OCI-LY1 (cell line): Measurements from ENCODE around the gene DBH.

ENCODE experiments used
- H2AFZ ChIP-seq: fragments of 200-600 bp; sonication (generic), shearing (Covaris generic); 2 replicates; pipeline ENCODE4 v1.6.0; 2014; ENCODE audit warnings: antibody characterized with exemption, mild to moderate bottlenecking, low read length
- H3F3A ChIP-seq: fragments of 200-600 bp; sonication (generic), shearing (Covaris generic); 2 replicates; pipeline ENCODE4 v1.6.0; 2014; ENCODE audit warnings: mild to moderate bottlenecking, antibody characterized with exemption, low read length, moderate library complexity; ENCODE audit not compliant: insufficient read depth
- H3K27ac ChIP-seq: fragments of 200-600 bp; sonication (generic); 2 replicates; pipeline ENCODE4 v1.5.1; 2014; ENCODE audit warnings: low read length, mixed run types, mild to moderate bottlenecking, low read depth; ENCODE audit not compliant: poor library complexity, severe bottlenecking
- H3K27me3 ChIP-seq: fragments of 200-600 bp; sonication (generic); 2 replicates; pipeline ENCODE4 v1.6.0; 2014; ENCODE audit warnings: antibody characterized with exemption, mild to moderate bottlenecking, low read length, moderate library complexity; ENCODE audit not compliant: insufficient read depth
- H3K36me3 ChIP-seq: fragments of 200-600 bp; sonication (generic); 2 replicates; pipeline ENCODE4 v1.6.1; 2014; ENCODE audit warnings: mild to moderate bottlenecking, antibody characterized with exemption, low read length, moderate library complexity, mixed read lengths; ENCODE audit not compliant: insufficient read depth
- H3K4me1 ChIP-seq: fragments of 200-600 bp; sonication (generic); 2 replicates; pipeline ENCODE4 v1.5.1; 2014; ENCODE audit warnings: mild to moderate bottlenecking, low read length, moderate library complexity; ENCODE audit not compliant: insufficient read depth, severe bottlenecking
- H3K4me2 ChIP-seq: fragments of 200-600 bp; sonication (generic), shearing (Covaris generic); 2 replicates; pipeline ENCODE4 v1.6.1; 2014; ENCODE audit warnings: low read length
- H3K4me3 ChIP-seq: fragments of 200-600 bp; sonication (generic); 2 replicates; pipeline ENCODE4 v1.5.1; 2014; ENCODE audit warnings: low read length, low read depth, mild to moderate bottlenecking, mixed read lengths; ENCODE audit not compliant: poor library complexity, severe bottlenecking
- H3K79me2 ChIP-seq: fragments of 200-600 bp; shearing (Covaris generic); 2 replicates; pipeline ENCODE4 v1.6.1; 2016; ENCODE audit warnings: mixed run types, low read length, mixed read lengths; ENCODE audit not compliant: insufficient read depth
- H3K9ac ChIP-seq: fragments of 200-600 bp; sonication (generic), shearing (Covaris generic); 2 replicates; pipeline ENCODE4 v1.6.1; 2014; ENCODE audit warnings: mild to moderate bottlenecking, low read length, mixed read lengths
- H3K9me2 ChIP-seq: fragments of 200-600 bp; sonication (generic), shearing (Covaris generic); 2 replicates; pipeline ENCODE4 v1.6.1; 2014; ENCODE audit warnings: low read depth, mild to moderate bottlenecking, low read length, mixed read lengths
- H3K9me3 ChIP-seq: fragments of 200-600 bp; shearing (Covaris generic); 2 replicates; pipeline ENCODE4 v1.6.1; 2014; ENCODE audit warnings: low read length, mixed read lengths
- H4K20me1 ChIP-seq: fragments of 200-600 bp; sonication (generic), shearing (Covaris generic); 2 replicates; pipeline ENCODE4 v1.6.0; 2016; ENCODE audit warnings: mild to moderate bottlenecking, low read length; ENCODE audit not compliant: insufficient read depth
- EZH2 ChIP-seq: fragments of 200-600 bp; sonication (generic), shearing (Covaris generic); IDR thresholded peaks from 2 replicates; pipeline ENCODE4 v1.8.0; 2017; ENCODE audit warnings: borderline replicate concordance, mixed run types, mild to moderate bottlenecking, antibody characterized with exemption, low read length, moderate library complexity, mixed read lengths
- TF ChIP-seq, protein P1 (sequence below): fragments of 200-600 bp; sonication (generic), shearing (Covaris generic); IDR thresholded peaks from 2 replicates; pipeline ENCODE4 v1.5.1; 2017; ENCODE audit warnings: mild to moderate bottlenecking, antibody characterized with exemption, low read length, moderate library complexity, mixed read lengths

Gene DBH

DNA sequence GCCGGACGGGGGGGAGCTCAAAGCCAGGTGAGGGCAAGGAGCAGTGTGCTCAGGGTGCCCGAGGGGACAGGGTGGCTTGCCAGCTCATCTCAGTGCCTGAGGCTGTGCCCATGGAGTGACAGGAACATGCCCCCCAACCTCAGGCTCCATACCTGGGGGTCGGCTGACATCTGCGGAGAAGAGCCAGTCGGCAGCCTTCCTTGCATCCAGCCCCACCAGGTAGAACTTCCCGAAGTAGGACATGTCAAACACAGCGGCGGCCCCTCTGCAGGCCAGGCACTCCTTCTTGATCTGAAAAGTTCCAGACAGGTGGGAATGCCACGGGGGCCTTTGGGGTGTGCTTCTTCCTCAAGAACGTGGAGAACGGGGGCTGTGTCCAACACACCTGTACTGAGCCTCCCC is 59.9 kb downstream of the DBH start:
- Histone ChIP-seq H2AFZ (no peak overlapping the region), H3K36me3 (no peaks in the 10 kb centered on the region), H3K27me3 (peaks cover 17% of the 10 kb centered on the region; the same call in 1 of the 2 replicates), H3K79me2 (no peaks in the 10 kb centered on the region), H3K4me3 (no peak overlapping the region), H3K4me1 (no peaks in the 10 kb centered on the region), H3K27ac (no peak overlapping the region), H4K20me1 (no peaks in the 10 kb centered on the region), H3F3A (no peaks in the 10 kb centered on the region), H3K9me3 (no peaks in the 10 kb centered on the region), H3K9ac (no peak overlapping the region), H3K4me2 (no peak overlapping the region), H3K9me2 (no peaks in the 10 kb centered on the region)
- TF ChIP-seq, protein P1, sequence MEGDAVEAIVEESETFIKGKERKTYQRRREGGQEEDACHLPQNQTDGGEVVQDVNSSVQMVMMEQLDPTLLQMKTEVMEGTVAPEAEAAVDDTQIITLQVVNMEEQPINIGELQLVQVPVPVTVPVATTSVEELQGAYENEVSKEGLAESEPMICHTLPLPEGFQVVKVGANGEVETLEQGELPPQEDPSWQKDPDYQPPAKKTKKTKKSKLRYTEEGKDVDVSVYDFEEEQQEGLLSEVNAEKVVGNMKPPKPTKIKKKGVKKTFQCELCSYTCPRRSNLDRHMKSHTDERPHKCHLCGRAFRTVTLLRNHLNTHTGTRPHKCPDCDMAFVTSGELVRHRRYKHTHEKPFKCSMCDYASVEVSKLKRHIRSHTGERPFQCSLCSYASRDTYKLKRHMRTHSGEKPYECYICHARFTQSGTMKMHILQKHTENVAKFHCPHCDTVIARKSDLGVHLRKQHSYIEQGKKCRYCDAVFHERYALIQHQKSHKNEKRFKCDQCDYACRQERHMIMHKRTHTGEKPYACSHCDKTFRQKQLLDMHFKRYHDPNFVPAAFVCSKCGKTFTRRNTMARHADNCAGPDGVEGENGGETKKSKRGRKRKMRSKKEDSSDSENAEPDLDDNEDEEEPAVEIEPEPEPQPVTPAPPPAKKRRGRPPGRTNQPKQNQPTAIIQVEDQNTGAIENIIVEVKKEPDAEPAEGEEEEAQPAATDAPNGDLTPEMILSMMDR = no peak
- TF ChIP-seq EZH2 = no peak

DNA sequence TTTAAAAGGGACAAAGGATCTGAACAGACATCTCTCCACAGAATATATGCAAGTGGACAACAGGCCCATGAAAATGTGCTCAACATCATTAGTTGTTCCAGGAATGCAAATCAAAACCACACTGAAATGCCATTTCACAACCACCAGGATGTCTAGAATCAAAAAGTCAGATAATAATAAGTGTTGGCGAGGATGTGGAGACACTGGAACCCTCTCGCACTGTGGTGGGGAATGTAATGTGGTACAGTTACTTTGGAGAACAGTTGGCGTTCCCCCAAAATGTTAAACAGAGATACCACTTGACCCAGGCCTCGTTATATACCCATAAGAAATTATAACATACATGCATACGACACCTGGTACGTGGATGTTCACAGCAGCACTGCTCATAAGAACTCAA is 63.4 kb downstream of the DBH start:
- Histone ChIP-seq H3K9me2 (no peaks in the 10 kb centered on the region), H2AFZ (no peak overlapping the region), H3F3A (no peaks in the 10 kb centered on the region), H3K9me3 (no peaks in the 10 kb centered on the region), H3K27ac (no peak overlapping the region), H4K20me1 (no peaks in the 10 kb centered on the region), H3K27me3 (peaks cover 13% of the 10 kb centered on the region; the same call in 1 of the 2 replicates), H3K36me3 (no peaks in the 10 kb centered on the region), H3K4me3 (no peak overlapping the region), H3K79me2 (no peaks in the 10 kb centered on the region), H3K4me2 (no peak overlapping the region), H3K9ac (no peak overlapping the region), H3K4me1 (no peaks in the 10 kb centered on the region)
- no peak for TF ChIP-seq EZH2
- TF ChIP-seq, protein P1 = no peak

DNA sequence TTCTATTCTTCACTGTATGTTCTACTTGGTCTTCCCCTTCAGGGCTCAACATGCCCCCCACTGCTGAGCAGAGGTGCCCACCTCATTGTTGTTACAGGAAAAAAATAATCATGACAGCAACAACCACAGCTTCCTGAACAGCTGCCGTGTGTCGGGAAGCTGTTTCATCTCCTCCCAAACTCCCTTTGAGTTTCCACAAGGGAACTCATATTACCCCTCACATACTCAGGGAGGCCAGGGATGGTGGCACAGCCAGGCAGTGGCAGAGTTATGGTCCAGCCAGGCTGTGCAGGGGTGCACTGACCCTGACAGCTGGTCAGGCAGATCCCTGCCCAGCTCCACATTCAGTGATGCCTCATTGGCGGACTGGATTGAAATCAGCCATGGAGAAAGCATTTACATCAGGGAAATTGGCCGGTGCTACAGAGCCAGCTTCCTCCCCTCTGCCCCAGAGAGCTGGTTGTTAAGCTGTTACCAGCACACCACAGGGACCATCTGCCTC is 64.7 kb downstream of the DBH start:
- Histone ChIP-seq H3K9me3 (no peaks in the 10 kb centered on the region), H3F3A (no peaks in the 10 kb centered on the region), H3K36me3 (no peaks in the 10 kb centered on the region), H3K4me1 (no peaks in the 10 kb centered on the region), H3K4me3 (no peak overlapping the region), H3K27me3 (peaks cover 9% of the 10 kb centered on the region; the same call in 1 of the 2 replicates), H2AFZ (no peak overlapping the region), H3K9ac (no peak overlapping the region), H4K20me1 (no peaks in the 10 kb centered on the region), H3K27ac (no peak overlapping the region), H3K9me2 (no peaks in the 10 kb centered on the region), H3K4me2 (no peak overlapping the region), H3K79me2 (no peaks in the 10 kb centered on the region)
- TF ChIP-seq EZH2 = no peak
- TF ChIP-seq, protein P1 = no peak
